Regular cardiac myocyte (primary cell): ENCODE data around the gene WDR86. TPM values are rescaled to one million over a fixed set of nuclear protein-coding genes. Genes with fewer than 3 reads are reported as not detected.

ENCODE experiments used
- total RNA-seq: library from RNA; depleted of rRNA; stranded (reverse); fragments of >200 nt; gene quantifications from 2 replicates; pipeline ENCODE4 v1.2.3, GENCODE V29; 2014

Gene WDR86
- 0.56 TPM in 1 of 2 replicates, not detected in the other for total RNA-seq

GRCh38 chr7:151409667-151410404, at the start of gene WDR86:
TSS of gene WDR86 (minus strand) at chr7:151410038. CDS start at chr7:151409589, 449 bp downstream.

GRCh38 chr7:151439855-151440798, 30.3 kb upstream of the WDR86 start, which contains the start of gene CRYGN:
TSS of gene CRYGN (minus strand) at chr7:151440141. CDS start at chr7:151439917, 224 bp downstream.

DNA sequence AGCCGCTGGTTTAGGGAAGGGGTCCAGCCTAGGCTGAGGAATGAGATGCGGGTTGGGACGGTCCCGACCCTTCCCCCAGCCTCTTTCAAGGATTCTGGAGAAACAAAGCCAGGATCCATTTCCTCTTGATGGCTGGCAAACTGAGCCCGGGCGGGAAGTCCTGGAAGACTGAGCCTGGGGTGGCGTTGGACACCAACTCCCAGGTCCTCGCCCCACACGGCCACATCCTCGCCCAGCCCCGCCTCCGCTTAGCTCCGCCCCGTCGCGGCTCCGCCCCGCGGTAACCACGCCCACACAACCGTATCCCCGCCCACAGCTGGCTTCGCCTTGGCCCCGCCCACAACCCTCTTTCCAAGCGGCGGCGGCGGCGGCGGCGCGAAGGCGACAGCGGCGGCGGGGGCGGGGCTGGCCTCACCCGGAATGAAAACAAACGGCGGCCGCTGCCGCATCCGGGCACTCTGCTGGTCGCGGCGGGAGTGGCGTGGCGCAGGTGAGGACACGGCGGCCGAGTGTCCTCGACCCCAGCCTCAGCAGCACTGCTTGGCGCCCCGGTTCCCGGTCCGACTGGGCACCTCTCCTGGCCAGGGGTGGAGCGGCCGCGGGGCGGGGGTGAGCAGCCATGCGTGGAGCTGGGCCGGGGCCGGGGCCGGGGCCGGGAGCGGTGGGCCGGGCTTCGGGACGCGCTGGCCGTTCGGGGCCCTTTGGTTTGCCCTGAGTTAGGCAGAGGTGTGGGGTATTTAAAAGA, 68.3 kb downstream of the WDR86 start, which contains the start of gene NUB1:
TSS of gene NUB1 (plus strand) at position 456 of the 745 bp plus-strand sequence. CDS start 3,538 bp downstream, outside the sequence.

Other genes with a start within 250 kb of the WDR86 start
- not detected in 2 replicates for gene GBX1, start 242.3 kb downstream of the WDR86 start, total RNA-seq
- gene ASB10, start 222.8 kb downstream of the WDR86 start, total RNA-seq, result not detected in 2 replicates
- not detected in 2 replicates for gene H2BK1, start 199.6 kb downstream of the WDR86 start, total RNA-seq
- gene ABCF2, start 182.8 kb downstream of the WDR86 start, total RNA-seq, result 64.5 and 101 TPM in 2 replicates
- 69.0 and 92.5 TPM in 2 replicates for gene CHPF2, start 177.6 kb downstream of the WDR86 start, total RNA-seq
- 30.3 and 39.7 TPM in 2 replicates for gene SMARCD3, start 161.3 kb downstream of the WDR86 start, total RNA-seq
- 41.0 and 56.7 TPM in 2 replicates for gene NUB1, start 68.2 kb downstream of the WDR86 start, total RNA-seq
- gene CRYGN, start 30.1 kb upstream of the WDR86 start, total RNA-seq, result 0.56 TPM in 1 of 2 replicates, not detected in the other
- gene RHEB, start 109.9 kb upstream of the WDR86 start, total RNA-seq, result 66.5 and 67.5 TPM in 2 replicates